ENCODE measurements around the gene SLC4A8.

The SLC4A8 gene

GRCh38 chr12:51403159-51403558 is 21.5 kb upstream of the SLC4A8 start:
- no peak for TF ChIP-seq CTCF (IDR thresholded peaks at IDR 0.05; ENCODE audit: insufficient read depth, low read depth, low read length, missing control alignments)
- DNase-seq (ENCODE audit: low read depth): peak; percentile 61
- H3K4me3 ChIP-seq (ENCODE audit: low read depth, low read length): no peak overlapping the region

GRCh38 chr12:51403681-51404136 is 20.9 kb upstream of the SLC4A8 start:
- no peak overlapping the region for H3K4me3 ChIP-seq (ENCODE audit: low read depth, low read length)
- TF ChIP-seq CTCF (IDR thresholded peaks at IDR 0.05; ENCODE audit: insufficient read depth, low read depth, low read length, missing control alignments): no peak
- DNase-seq (ENCODE audit: low read depth): no peak

GRCh38 chr12:51404627-51405026 is 20.0 kb upstream of the SLC4A8 start:
- TF ChIP-seq CTCF (IDR thresholded peaks at IDR 0.05; ENCODE audit: insufficient read depth, low read depth, low read length, missing control alignments): no peak
- H3K4me3 ChIP-seq (ENCODE audit: low read depth, low read length): no peak overlapping the region
- no peak for DNase-seq (ENCODE audit: low read depth)

GRCh38 chr12:51405801-51406207 is 18.8 kb upstream of the SLC4A8 start:
- no peak for TF ChIP-seq CTCF (IDR thresholded peaks at IDR 0.05; ENCODE audit: insufficient read depth, low read depth, low read length, missing control alignments)
- no peak overlapping the region for H3K4me3 ChIP-seq (ENCODE audit: low read depth, low read length)
- no peak for DNase-seq (ENCODE audit: low read depth)

GRCh38 chr12:51406290-51406689 is 18.3 kb upstream of the SLC4A8 start:
- TF ChIP-seq CTCF (IDR thresholded peaks at IDR 0.05; ENCODE audit: insufficient read depth, low read depth, low read length, missing control alignments): no peak
- no peak for DNase-seq (ENCODE audit: low read depth)
- no peak overlapping the region for H3K4me3 ChIP-seq (ENCODE audit: low read depth, low read length)

- no peak for TF ChIP-seq CTCF (IDR thresholded peaks at IDR 0.05; ENCODE audit: insufficient read depth, low read depth, low read length, missing control alignments)
- no peak for DNase-seq (ENCODE audit: low read depth)
- H3K4me3 ChIP-seq (ENCODE audit: low read depth, low read length): no peak overlapping the region
Observed at GRCh38 chr12:51406859-51407258, 17.8 kb upstream of the SLC4A8 start.

GRCh38 chr12:51407604-51408003 is 17.0 kb upstream of the SLC4A8 start:
- DNase-seq (ENCODE audit: low read depth): no peak
- no peak for TF ChIP-seq CTCF (IDR thresholded peaks at IDR 0.05; ENCODE audit: insufficient read depth, low read depth, low read length, missing control alignments)
- no peak overlapping the region for H3K4me3 ChIP-seq (ENCODE audit: low read depth, low read length)
